Stomach (tissue), 4 donors: ENCODE data around the gene ARHGAP28.

Experiments
- CTCF ChIP-seq, 7 experiments: fragments of 450-650 bp in 4 of 7; fragments of 200-600 bp in 3 of 7; sonication (generic) in 3 of 7; IDR thresholded peaks; one replicate each; pipeline ENCODE4 v1.5.1; 2016 to 2019; ENCODE audit warnings: antibody characterized with exemption in 7 of 7, control low read depth in 2 of 7, mild to moderate bottlenecking in 1 of 7
- POLR2A ChIP-seq, 4 donors: fragments of 450-650 bp; IDR thresholded peaks; one replicate each; pipeline ENCODE4 v1.6.1; 2016; ENCODE audit warnings: antibody characterized with exemption in 4 of 4, control low read depth in 2 of 4, mild to moderate bottlenecking in 1 of 4, moderate library complexity in 1 of 4
- POLR2AphosphoS5 ChIP-seq, 3 donors: sonication (generic); formaldehyde crosslinking; IDR thresholded peaks; one replicate each; pipeline ENCODE4 v1.6.1; 2016; ENCODE audit warnings: antibody characterized with exemption in 3 of 3

- TF ChIP-seq CTCF (IDR thresholded peaks at IDR 0.05): no peak
- no peak for TF ChIP-seq POLR2A (IDR thresholded peaks at IDR 0.05)
- TF ChIP-seq POLR2AphosphoS5 (IDR thresholded peaks at IDR 0.05): no peak
These were observed 15.5 kb upstream of the ARHGAP28 start for GRCh38 chr18:6714010-6714409.
